ENCODE data around the gene HHLA2. TPM values are rescaled to one million over a fixed set of nuclear protein-coding genes. Genes with fewer than 3 reads are reported as not detected.
"Not testable (repeated sequence)": the region's sequence is repeated elsewhere in the genome, so short reads cannot be mapped to it uniquely, and the experiment has no call there.

Gene HHLA2
- total RNA-seq, 2 donors from 2014 or later = 0.81 TPM; not detected in 1

DNA sequence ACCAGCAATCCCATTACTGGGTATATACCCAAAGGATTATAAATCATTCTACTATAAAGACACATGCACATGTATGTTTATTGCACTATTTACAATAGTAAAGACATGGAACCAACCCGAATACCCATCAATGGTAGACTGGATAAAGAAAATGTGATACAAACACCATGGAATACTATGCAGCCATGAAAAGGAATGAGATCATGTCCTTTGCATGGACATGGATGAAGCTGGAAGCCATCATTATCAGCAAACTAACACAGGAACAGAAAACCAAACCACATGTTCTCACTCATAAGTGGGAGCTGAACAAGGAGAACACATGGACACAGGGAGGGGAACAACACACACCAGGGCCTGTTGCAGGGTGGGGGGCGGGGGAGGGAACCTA lies 82.6 kb downstream of the HHLA2 start:
- not testable (repeated sequence) for H3K4me1 Mint-ChIP-seq (ENCODE audit: low read depth in 2 of 2); H3K27ac Mint-ChIP-seq; H3K4me3 Mint-ChIP-seq; H3K27me3 Mint-ChIP-seq; H3K9me3 Mint-ChIP-seq; H3K36me3 Mint-ChIP-seq; DNase-seq (ENCODE audit: low spot score); ATAC-seq

DNA sequence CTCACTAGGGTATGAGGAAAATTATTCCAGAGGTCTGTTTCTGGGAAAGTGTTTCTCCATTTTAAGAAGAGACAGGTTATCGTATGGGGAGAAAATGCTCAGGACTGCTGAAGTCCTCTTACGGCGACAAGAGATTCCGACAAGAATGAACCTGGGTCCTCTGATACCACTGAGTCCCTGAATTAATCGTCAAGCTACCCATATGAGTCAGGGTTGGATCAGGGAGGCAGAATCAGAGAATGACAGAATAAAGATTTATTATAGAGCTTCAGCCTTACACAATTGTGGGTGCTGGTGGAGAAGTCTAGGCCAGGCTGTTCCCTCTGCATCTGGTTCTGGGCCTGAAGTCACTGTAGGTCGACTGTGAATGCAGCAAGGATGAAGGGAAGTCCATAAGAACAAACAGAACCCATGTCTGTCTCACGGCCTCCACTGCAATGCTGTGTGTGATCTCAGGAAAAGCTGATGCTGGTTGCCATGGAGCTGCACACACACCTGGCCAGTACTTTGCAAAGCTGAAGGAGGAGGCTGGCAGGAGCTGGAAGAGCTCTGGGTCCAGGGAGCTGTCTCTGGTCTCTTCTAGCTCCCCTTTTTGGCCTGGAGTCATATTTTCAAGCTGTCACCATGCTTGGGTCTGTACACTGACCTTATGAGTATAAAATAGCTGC lies 83.9 kb downstream of the HHLA2 start:
- Mint-ChIP-seq H3K27ac (no peak overlapping the region), H3K27me3 (no peaks in the 10 kb centered on the region), H3K9me3 (no peaks in the 10 kb centered on the region), H3K4me3 (no peak overlapping the region), H3K4me1 (ENCODE audit: low read depth in 2 of 2) (no peaks in the 10 kb centered on the region), H3K36me3 (no peaks in the 10 kb centered on the region)
- ATAC-seq = peak in 1 of 2 donors; percentile 20
- no peak for DNase-seq (ENCODE audit: low spot score)

DNA sequence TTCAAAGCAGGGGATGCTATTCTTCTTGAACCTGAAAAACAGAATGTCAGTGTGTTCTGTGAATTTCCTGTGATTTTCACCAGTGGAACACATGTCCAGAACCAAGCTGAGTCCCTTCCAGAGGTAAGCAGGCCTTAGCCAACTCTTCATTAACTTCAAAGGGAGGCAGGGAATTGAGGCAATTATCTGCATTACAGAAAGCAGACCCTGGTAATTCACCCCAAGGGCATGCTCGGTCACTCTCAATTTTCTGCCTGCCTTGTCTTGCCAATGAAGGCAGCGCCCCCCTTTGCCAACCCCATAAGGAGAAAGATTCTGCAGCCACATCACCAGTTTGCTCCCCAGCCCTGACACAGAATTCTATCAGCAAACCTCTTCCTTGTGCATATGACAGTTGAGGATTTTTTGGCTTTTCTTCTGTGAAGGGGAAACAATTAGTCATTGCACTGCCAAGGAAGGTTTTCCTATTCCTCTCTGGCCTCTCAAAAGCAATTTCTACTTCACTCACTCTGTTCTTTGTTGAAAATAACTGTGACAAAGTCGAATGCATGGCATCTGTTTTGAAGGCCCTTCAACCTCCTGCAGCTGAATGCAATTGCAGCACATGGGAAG lies 85.3 kb downstream of the HHLA2 start:
- ATAC-seq (no peak), DNase-seq (ENCODE audit: low spot score) (no peak)
- Mint-ChIP-seq H3K4me1 (ENCODE audit: low read depth in 2 of 2) (peaks cover 4 to 5% of the 10 kb centered on the region in 2 donors), H3K4me3 (no peak overlapping the region), H3K36me3 (no peaks in the 10 kb centered on the region), H3K27ac (no peak overlapping the region), H3K9me3 (no peaks in the 10 kb centered on the region), H3K27me3 (no peaks in the 10 kb centered on the region)

DNA sequence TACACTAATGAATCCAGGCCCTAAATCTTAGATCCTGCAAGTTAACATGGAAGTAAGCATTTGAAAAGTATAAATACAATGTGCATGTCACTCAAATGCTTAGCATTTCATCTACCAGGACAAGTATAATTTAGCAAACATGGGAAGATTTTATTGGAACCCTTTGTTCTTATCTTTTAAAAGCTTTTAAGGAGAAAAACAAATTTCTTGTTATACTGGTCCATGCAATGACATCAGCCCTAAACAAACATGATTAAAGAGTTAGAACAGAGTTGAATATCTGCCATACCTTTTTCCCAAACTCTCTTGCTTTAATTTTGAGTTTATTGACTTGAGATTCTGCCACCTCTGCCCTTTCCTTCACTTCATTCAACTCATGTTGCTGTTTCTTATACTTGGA lies 87.0 kb downstream of the HHLA2 start:
- no peaks in the 10 kb centered on the region for H3K36me3 Mint-ChIP-seq
- no peaks in the 10 kb centered on the region for H3K27me3 Mint-ChIP-seq
- H3K27ac Mint-ChIP-seq = no peak overlapping the region
- H3K9me3 Mint-ChIP-seq = no peaks in the 10 kb centered on the region
- DNase-seq (ENCODE audit: low spot score) (no peak), ATAC-seq (no peak)
- peaks cover 16 to 21% of the 10 kb centered on the region in 2 donors for H3K4me1 Mint-ChIP-seq (ENCODE audit: low read depth in 2 of 2)
- H3K4me3 Mint-ChIP-seq = no peak overlapping the region

DNA sequence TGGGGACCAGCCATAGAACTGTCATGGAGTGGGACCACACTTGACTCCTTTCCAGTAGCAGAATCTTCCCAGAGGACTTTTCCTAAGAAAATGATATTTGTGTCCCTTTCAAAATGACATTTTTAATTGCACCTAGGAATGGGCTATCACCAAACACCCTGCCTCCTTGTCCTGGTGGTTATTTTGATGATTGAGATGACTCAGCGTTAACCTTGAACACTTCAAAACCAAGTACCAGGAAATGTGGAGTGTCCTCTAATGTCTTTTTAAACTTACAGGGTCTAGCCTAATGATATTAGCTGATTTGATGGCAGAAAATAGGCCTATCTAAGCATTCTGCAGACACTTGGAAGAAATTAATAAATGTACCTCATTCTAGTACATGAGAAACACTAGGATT lies 90.7 kb downstream of the HHLA2 start:
- DNase-seq (ENCODE audit: low spot score) = no peak
- ATAC-seq = peak; percentile 66 to 76
- Mint-ChIP-seq H3K36me3 (no peaks in the 10 kb centered on the region), H3K27ac (no peak overlapping the region), H3K9me3 (no peaks in the 10 kb centered on the region), H3K4me3 (peak overlapping the region; percentile 68), H3K4me1 (ENCODE audit: low read depth in 2 of 2) (peaks cover 26 to 27% of the 10 kb centered on the region in 2 donors), H3K27me3 (peaks cover 5 to 12% of the 10 kb centered on the region in 2 donors)

DNA sequence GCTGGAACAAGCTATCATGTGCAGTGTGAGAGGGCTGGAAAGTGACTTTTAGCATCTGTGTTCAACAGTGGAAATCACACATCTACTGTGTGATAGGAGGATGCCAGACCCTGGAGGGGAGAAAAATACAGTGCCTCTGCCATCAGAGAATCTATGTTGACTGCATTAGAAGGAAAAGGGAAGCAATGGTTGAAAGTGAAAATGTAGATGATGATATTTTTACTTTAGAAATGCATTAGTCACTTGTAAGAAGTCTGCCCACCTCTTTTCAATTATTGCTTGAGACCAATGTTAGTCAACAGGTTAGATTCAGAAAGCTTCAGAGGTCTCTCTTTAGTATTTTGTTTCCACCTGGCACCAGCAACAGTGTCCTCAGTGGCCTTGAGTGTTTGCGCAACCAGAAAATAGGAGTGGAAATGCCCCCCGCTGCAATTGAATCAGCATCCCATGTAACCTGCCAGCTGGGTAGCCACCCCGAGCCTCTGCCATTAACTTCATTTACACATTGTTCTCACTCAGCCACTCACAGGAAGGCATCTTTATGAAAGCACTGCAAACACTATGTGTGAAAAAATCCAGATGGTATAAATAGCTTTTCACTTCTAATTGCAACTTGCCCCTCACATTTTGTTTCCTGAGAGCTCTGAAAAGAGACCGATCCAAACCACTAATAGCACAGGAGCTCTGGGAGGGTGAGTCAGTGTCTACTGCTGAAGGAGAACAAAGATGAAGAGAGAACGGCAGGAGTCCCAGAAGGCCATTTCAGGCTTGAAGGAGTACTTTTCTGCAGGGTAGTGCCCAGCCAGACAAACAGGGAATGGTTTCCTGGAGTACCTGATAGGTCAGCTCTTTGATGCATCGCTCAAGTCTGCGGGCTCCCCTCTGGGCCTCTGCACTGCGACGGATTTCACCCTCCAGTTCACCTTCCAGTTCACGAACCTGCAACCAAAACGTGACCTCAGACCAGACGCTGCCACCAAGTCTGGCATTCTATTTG lies 92.1 kb downstream of the HHLA2 start:
- Mint-ChIP-seq H3K4me3 (peak overlapping the region; percentile 68), H3K36me3 (no peaks in the 10 kb centered on the region), H3K27me3 (peaks cover 5 to 13% of the 10 kb centered on the region in 2 donors), H3K9me3 (no peaks in the 10 kb centered on the region), H3K27ac (peak overlapping the region; percentile 22 to 47), H3K4me1 (ENCODE audit: low read depth in 2 of 2) (peaks cover 26 to 27% of the 10 kb centered on the region in 2 donors)
- DNase-seq (ENCODE audit: low spot score) (no peak), ATAC-seq (peak; percentile 58 to 68)

DNA sequence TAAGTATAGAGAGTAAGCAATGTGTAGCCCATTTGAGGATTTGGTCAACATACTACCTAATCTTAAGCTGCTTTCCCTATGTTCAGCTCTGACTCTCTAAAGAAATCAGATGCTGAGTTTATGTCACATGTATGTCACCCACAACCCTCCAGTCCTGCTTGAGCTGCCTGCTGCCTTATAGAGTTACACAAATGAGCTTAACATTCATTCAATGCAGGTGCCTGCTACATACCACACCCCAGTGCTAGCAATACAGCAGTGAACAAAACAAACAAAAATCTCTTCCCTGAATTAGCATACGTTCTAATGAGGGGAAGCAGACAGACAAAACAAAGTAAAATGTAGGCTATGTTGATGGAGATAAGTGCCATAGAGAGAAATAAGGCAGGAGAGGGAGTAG lies 93.0 kb downstream of the HHLA2 start:
- Mint-ChIP-seq H3K36me3 (no peaks in the 10 kb centered on the region), H3K4me1 (ENCODE audit: low read depth in 2 of 2) (peaks cover 26 to 32% of the 10 kb centered on the region in 2 donors), H3K27ac (no peak overlapping the region), H3K27me3 (peaks cover 5 to 13% of the 10 kb centered on the region in 2 donors), H3K9me3 (no peaks in the 10 kb centered on the region), H3K4me3 (no peak overlapping the region)
- no peak for ATAC-seq
- DNase-seq (ENCODE audit: low spot score) = no peak

DNA sequence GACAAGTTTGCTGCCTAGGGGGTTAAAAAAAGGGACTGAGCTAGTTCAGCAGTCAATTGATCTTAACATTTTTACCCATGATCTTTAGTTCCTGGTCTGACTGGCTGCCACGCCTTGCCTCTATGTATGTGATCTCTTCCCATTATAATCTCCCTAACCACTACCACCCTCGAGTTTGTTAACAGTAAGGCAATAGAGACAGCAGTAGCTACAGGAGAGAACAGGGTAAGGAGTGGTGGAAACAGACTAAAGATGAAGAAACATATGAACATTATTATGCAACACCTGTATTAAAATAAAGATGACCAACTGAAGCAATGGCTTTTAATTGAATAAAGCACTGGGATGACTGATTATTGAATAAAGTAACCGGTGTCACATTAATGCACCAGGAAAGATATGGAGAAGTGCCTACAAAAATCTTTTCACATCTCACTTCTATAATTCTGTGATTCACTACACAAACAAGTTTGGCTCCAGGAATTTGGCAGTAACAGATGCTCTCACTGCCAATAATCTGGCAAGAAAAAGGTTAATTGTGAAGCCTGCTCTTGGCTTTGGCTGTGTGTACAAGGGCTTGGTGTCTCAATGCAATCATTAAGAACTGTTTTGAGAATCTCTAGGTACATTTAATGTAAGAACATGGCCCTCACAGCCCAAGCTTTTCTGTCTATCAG lies 95.7 kb downstream of the HHLA2 start:
- Mint-ChIP-seq H3K27ac (no peak overlapping the region), H3K9me3 (no peaks in the 10 kb centered on the region), H3K4me3 (no peak overlapping the region), H3K36me3 (no peaks in the 10 kb centered on the region), H3K27me3 (peaks cover 5 to 15% of the 10 kb centered on the region in 2 donors), H3K4me1 (ENCODE audit: low read depth in 2 of 2) (peaks cover 23 to 28% of the 10 kb centered on the region in 2 donors)
- DNase-seq (ENCODE audit: low spot score) (no peak), ATAC-seq (no peak)

DNA sequence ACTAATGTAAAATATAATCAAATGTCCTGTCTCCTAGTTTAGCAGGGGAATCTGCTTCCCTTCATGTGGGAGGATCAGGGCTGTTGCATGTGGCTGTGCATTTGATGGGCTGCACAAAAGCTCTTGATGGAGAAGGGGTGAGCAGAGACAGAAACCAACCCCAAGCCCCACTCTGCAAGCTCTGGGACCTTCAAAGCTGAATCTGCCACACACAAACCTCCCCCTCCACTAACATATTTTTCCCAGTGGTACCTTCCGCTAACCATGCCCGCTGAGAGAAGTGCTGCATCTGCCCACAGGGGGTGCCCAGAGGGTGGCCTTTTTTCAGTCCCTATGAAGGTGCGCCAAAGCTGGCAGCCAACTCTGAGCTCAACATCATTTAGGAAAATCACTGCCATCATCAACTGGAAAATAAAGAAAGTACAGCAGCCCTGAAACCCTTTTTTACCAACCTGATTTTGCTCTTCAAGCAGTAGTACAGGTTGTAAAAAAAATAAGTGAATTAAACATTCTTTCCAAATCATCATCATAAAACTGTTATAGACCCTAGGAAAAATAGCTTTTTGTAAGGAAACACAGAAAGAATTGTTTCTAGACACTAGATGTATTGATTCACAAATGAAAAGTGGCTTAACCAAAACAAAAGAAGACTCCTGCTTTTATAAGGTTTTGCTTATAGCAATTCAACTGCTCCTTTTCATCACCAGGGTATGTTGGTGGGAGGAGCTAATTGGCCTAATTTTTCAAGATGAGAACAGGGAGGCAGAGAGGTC lies 97.0 kb downstream of the HHLA2 start:
- peaks cover 16 to 18% of the 10 kb centered on the region in 2 donors for H3K4me1 Mint-ChIP-seq (ENCODE audit: low read depth in 2 of 2)
- ATAC-seq = no peak
- no peaks in the 10 kb centered on the region for H3K9me3 Mint-ChIP-seq
- H3K36me3 Mint-ChIP-seq = no peaks in the 10 kb centered on the region
- no peak overlapping the region for H3K4me3 Mint-ChIP-seq
- H3K27me3 Mint-ChIP-seq = peaks cover 5 to 20% of the 10 kb centered on the region in 2 donors
- no peak overlapping the region for H3K27ac Mint-ChIP-seq
- DNase-seq (ENCODE audit: low spot score) = no peak

DNA sequence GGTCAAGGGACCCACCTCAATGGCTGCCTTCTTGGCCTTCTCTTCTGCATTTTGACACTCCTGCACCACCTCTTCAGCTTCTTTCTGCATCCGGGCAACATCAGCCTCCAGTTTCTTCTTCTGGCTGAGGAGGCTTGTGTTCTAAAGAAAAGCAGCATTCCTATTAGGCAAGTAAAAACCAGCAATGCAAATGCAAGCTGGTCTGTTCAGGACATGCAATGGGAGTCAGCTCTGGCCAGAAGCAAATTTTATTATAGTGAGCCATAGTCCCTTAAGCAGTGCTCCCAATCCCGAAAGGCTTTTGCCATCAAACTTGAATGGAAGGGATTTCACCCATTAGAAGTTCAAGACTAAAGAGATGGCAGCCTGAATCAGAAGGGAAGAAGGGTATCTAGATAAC lies 97.7 kb downstream of the HHLA2 start:
- peaks cover 9 to 13% of the 10 kb centered on the region in 2 donors for H3K4me1 Mint-ChIP-seq (ENCODE audit: low read depth in 2 of 2)
- no peaks in the 10 kb centered on the region for H3K36me3 Mint-ChIP-seq
- DNase-seq (ENCODE audit: low spot score) (no peak), ATAC-seq (no peak)
- no peaks in the 10 kb centered on the region for H3K9me3 Mint-ChIP-seq
- H3K4me3 Mint-ChIP-seq = no peak overlapping the region
- H3K27me3 Mint-ChIP-seq = peaks cover 5 to 20% of the 10 kb centered on the region in 2 donors
- H3K27ac Mint-ChIP-seq = no peak overlapping the region

DNA sequence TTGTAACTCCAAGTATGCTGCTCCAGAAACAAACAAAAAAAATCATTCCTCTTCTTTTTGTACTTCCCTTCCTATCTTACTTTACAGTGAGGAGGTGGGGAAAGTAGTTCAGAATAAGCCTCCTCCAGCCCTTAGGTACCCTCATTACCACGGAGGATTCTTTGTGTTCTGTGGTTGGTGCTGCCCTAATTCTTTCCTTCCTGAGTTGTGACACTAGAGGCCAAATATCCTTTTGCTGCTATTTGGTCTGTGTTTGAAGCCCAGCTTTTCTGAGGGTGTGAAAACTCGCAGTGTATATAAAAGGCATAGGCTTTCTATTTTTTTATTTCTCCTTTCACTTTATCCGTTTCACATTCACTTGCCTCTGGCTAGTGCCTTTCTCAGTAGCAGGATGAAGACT lies 98.2 kb downstream of the HHLA2 start:
- no peaks in the 10 kb centered on the region for H3K36me3 Mint-ChIP-seq
- no peaks in the 10 kb centered on the region for H3K9me3 Mint-ChIP-seq
- H3K4me3 Mint-ChIP-seq = no peak overlapping the region
- H3K4me1 Mint-ChIP-seq (ENCODE audit: low read depth in 2 of 2) = peaks cover 9 to 11% of the 10 kb centered on the region in 2 donors
- no peak overlapping the region for H3K27ac Mint-ChIP-seq
- no peak for DNase-seq (ENCODE audit: low spot score)
- peaks cover 5 to 20% of the 10 kb centered on the region in 2 donors for H3K27me3 Mint-ChIP-seq
- no peak for ATAC-seq

DNA sequence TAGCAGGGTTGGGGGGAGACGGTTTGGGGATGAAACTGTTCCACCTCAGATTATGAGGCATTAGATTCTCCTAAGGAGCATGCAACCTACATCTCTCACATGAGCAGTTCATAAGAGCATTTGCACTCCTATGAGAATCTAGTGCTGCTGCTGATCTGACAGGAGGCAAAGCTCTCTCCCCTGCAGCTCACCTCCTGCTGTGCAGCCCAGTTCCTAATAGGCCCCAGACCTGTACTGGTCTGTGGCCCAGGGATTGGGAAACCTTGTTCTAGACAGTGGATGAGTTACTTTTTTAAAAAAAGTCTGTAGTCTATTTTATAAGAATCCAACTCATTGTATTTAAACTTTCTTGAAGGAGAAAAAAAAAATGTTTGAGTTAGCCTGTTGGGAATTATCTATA lies 100.0 kb downstream of the HHLA2 start:
- Mint-ChIP-seq H3K27ac (no peak overlapping the region), H3K9me3 (no peaks in the 10 kb centered on the region), H3K27me3 (peaks cover 4 to 16% of the 10 kb centered on the region in 2 donors), H3K4me1 (ENCODE audit: low read depth in 2 of 2) (peaks cover 9 to 11% of the 10 kb centered on the region in 2 donors), H3K36me3 (no peaks in the 10 kb centered on the region), H3K4me3 (no peak overlapping the region)
- DNase-seq (ENCODE audit: low spot score) (no peak), ATAC-seq (no peak)

DNA sequence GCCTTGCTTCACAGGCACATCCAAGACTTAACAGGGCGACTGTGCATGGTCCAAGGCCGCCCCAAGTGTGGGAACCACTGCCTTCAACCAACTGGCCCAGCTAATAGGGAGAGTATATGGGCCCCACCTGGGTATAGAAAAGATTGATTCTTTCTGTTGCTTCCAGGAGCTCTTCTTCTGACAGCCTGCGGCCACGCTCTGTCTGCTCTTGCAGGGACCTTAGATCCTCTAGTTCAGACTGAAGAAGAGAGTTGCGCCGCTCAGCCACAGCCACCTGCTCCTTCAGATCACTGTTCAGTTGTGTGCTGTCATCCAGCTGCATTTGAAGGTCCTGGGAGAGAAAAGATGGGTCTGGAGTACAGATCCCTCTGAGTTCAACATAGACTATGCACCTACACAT lies 102.2 kb downstream of the HHLA2 start:
- DNase-seq (ENCODE audit: low spot score) (no peak), ATAC-seq (no peak)
- H3K27me3 Mint-ChIP-seq = peaks cover 0 to 7% of the 10 kb centered on the region in 2 donors
- no peaks in the 10 kb centered on the region for H3K9me3 Mint-ChIP-seq
- no peaks in the 10 kb centered on the region for H3K36me3 Mint-ChIP-seq
- H3K4me3 Mint-ChIP-seq = no peak overlapping the region
- peaks cover 8 to 9% of the 10 kb centered on the region in 2 donors for H3K4me1 Mint-ChIP-seq (ENCODE audit: low read depth in 2 of 2)
- no peak overlapping the region for H3K27ac Mint-ChIP-seq
